HG03060 (cell line): ENCODE results near the gene CACNA1D.
"Not testable (repeated sequence)": the region's sequence is repeated elsewhere in the genome, so short reads cannot be mapped to it uniquely, and the experiment has no call there.

Experiments
- ATAC-seq: cut with Tn5 transposase; IDR thresholded peaks from one replicate; pipeline ENCODE4 v1.9.1; 2021; ENCODE audit warnings: low read depth, moderate number of reproducible peaks; ENCODE audit not compliant: unreplicated experiment

CACNA1D gene

GRCh38 chr3:53570081-53570480 is 75.7 kb downstream of the CACNA1D start:
- no peak for ATAC-seq

GRCh38 chr3:53570709-53571108 is 76.3 kb downstream of the CACNA1D start:
- no peak for ATAC-seq

DNA sequence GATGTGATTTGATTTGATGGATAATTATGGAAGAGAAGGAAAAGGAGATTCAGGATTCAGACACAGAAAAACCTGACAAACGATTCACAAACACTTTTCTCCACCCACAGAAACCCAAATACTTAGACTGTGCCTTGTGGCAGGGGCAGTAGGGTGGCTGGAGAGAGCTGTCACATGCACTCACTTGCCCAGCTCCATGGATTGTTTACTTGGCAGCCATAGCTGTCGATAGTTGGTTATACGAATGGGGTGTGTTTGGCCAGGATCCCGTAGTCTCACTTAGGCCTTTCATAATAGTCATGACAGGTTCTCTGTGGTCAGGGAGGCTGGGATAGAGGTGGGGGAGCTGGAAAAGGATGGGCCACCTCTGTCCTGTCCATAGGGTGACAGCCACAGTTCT is 76.9 kb downstream of the CACNA1D start:
- ATAC-seq, result no peak

DNA sequence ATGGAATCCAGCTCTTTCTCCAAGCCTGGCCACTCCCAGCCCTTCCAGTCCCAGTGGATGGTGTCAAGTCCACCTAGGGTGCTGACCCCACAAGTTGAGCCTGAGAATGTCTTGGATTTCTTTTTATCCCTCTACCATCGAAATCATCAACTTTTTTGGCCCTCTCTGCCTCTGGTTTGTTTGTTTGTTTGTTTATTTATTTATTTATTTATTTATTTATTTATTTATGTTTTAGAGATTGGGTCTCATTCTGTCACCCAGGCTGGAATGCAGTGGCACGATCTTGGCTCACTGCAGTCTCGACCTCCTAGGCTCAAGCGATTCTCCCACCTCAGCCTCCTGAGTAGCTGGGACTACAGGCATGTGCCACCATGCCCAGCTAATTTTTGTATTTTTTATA is 77.8 kb downstream of the CACNA1D start:
- ATAC-seq, result not testable (repeated sequence)

- ATAC-seq, result no peak
Measured at GRCh38 chr3:53577506-53577905, 83.1 kb downstream of the CACNA1D start.

DNA sequence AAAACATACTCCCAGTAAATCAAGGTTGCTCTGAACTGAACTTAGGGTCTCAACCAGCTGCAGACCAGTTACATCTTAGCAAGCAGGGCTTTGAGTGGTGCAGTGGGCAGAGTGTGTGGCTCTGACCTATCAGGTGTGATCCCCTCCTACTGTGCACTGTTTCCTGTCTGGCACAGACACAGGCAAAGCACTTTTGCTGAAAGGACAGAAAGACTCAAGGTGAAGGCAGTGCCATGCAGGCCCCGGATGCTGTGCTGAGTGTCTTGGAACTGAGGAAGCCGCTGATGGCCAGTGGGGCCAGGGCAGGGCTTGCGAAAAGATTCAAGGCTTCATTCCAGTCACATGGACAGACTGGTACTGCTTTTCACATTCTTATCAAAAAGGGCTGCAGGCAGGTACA is 85.2 kb downstream of the CACNA1D start:
- ATAC-seq, result no peak

GRCh38 chr3:53581671-53582070 is 87.3 kb downstream of the CACNA1D start:
- no peak for ATAC-seq

DNA sequence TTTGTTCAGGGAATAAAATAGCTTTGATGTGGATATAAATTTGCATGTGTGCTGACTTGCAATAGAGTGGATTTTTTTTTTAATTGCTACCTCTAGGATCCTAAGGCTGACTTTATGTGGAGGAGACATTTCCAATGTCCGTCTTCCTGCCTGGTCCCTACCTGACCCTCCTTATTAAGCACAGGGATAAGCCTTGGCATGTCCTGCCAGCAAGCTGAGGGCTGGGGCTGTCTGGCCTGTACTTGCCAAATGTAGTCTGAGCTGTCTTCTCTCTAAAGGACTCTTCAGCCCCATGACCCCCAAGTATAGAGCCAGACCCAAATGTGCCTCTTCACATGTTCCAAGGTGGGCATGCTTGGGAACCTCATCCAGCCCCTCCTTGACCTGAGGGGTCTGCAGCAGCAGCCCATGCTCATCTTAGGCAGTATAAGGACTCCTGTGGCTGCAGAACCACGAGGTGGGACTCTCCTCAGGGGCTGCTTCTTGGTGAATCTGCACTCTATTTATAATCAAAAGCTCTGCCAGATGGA is 88.8 kb downstream of the CACNA1D start:
- ATAC-seq, result no peak

DNA sequence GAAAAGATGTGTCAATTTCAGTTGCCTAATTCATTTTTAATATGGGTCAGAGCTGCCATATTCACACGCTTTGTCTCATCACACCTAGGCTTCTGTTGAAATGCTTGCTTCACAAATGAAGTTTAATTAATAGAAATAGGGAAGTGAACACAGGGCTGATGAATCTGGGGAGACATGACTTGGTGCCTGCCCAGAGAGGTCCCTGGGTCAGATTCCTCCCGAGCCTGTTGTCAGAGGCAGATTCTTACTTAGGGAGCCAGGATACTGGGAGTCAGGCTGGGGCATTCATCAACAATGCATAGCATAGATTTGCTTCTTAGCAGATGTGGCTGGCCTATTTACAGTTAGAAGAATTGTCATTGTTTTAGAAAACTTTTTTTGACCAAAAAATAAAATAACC is 90.6 kb downstream of the CACNA1D start:
- no peak for ATAC-seq

- ATAC-seq, result no peak
Measured at GRCh38 chr3:53585627-53586026, 91.2 kb downstream of the CACNA1D start.

- no peak for ATAC-seq
Measured at GRCh38 chr3:53588122-53588521, 93.7 kb downstream of the CACNA1D start.

DNA sequence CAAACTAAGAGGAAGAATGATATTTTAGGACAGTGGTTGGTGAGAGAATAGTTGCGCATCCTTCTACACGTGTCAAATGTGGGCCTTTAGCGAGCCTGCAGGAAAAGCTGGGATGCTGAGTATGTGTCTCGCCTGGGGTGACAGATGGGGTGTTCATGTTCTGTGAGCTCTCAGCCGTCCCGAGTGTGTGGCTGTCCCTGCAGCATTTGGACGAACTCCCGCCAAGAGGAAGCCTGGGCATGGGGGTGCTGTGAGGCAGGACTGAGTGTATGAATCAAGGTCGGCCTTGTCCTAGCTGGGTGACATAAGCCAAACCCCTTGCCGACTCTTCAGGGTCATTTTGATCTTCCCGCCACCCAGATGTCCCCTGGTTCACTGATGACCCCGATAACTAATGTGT is 94.8 kb downstream of the CACNA1D start:
- ATAC-seq, result no peak

- ATAC-seq, result no peak
Measured at GRCh38 chr3:53589806-53590205, 95.4 kb downstream of the CACNA1D start.

GRCh38 chr3:53590606-53591005 is 96.2 kb downstream of the CACNA1D start:
- ATAC-seq, result no peak

- ATAC-seq, result no peak
Measured at GRCh38 chr3:53591646-53592045, 97.2 kb downstream of the CACNA1D start.

GRCh38 chr3:53592862-53593261 is 98.5 kb downstream of the CACNA1D start:
- no peak for ATAC-seq

DNA sequence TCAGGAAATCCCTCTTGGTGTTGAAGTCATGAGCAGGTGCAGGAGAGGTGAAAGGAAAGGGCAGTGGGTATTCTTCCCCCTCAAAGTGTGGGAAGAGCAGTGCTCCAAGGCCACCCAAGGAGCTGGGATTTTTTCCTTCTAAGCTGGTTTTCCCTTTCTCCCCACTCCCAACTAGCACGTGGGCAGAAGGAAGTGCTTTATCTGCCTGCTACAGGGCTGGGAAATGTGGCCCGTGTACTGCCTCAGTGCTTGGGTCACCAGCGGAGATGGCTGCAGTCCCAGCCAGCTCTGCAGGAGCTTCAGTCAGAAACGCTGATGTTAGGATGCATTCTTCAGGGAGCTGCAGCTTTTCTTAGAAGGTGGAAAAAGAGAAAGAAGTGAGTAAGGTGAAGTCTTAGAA is 99.2 kb downstream of the CACNA1D start:
- no peak for ATAC-seq

- no peak for ATAC-seq
Measured at GRCh38 chr3:53594276-53594675, 99.9 kb downstream of the CACNA1D start.

- ATAC-seq, result no peak
Measured at GRCh38 chr3:53595660-53596059, 101.2 kb downstream of the CACNA1D start.

- no peak for ATAC-seq
Measured at GRCh38 chr3:53597136-53597915, 102.9 kb downstream of the CACNA1D start.

- no peak for ATAC-seq
Measured at GRCh38 chr3:53599771-53600170, 105.4 kb downstream of the CACNA1D start.

DNA sequence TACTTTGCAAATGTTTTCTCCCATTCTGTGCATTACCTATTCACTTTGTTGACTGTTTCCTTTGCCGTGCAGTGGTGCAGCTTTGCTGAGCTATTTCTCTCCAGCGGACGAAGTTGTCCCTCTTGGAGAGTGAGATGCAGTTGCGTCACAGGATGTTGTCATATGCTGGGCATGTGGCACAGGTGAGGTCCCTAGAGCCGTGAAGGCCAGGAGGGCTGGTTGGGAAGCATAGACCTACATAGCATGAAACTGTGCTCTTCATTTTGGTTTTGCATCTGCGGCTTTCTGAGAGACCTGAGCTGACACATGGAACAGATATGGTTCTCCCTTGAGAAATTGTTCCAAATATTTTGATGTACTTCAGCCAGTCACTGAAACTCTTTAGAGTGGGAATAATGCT is 108.5 kb downstream of the CACNA1D start:
- ATAC-seq, result no peak
